Measurements from ENCODE around the gene RING1. TPM values are rescaled to one million over a fixed set of nuclear protein-coding genes. Genes with fewer than 3 reads are reported as not detected.

The RING1 gene
- total RNA-seq, 5 donors from 2014 or later (not counting 1 experiment from before 2014, with no cell fraction given) = 37.7 to 43.8 (median 42.6) TPM

- no peak overlapping the region for H3K4me3 Mint-ChIP-seq
- Histone ChIP-seq H3K27me3 (replicated peaks in 1 of 2; ENCODE audit: control insufficient read depth in 2 of 2, extremely low read depth in 1 of 2, insufficient read depth in 2 of 2, low read length in 1 of 2) (peaks cover 0 to 54% of the 10 kb centered on the region in 2 experiments), H3K27ac (ENCODE audit: low read length) (no peak overlapping the region), H3K9me3 (no peaks in the 10 kb centered on the region), H3K4me1 (ENCODE audit: control insufficient read depth in 1 of 2, extremely low read depth in 1 of 2, insufficient read depth in 2 of 2, low read length in 2 of 2) (no peaks in the 10 kb centered on the region), H3K4me3 (ENCODE audit: control insufficient read depth in 1 of 2, extremely low read depth in 1 of 2, low read length in 1 of 2) (no peak overlapping the region), H3K36me3 (ENCODE audit: control insufficient read depth in 2 of 2, extremely low read depth in 1 of 2, insufficient read depth in 1 of 2, low read length in 1 of 2) (no peaks in the 10 kb centered on the region)
- no peak overlapping the region for H3K27ac Mint-ChIP-seq
- no peaks in the 10 kb centered on the region for H3K4me1 Mint-ChIP-seq
- no peaks in the 10 kb centered on the region for H3K9me3 Mint-ChIP-seq
- ATAC-seq (replicated peaks in 1 of 4) (no peak), DNase-seq (no peak)
- no peaks in the 10 kb centered on the region for H3K36me3 Mint-ChIP-seq
- peaks cover 3 to 21% of the 10 kb centered on the region in 2 donors for H3K27me3 Mint-ChIP-seq
- ChIA-PET CTCF (no interaction called here), POLR2A (no interaction called here)
- 91% methylated on average over 6 of the region's 7 CpGs for whole genome bisulfite sequencing (ENCODE audit: insufficient coverage)
These were observed 31.4 kb upstream of the RING1 start for GRCh38 chr6:33176906-33177305.

GRCh38 chr6:33177552-33178446 lies 30.5 kb upstream of the RING1 start:
- Mint-ChIP-seq H3K4me3 (no peak overlapping the region), H3K9me3 (peaks cover 2 to 3% (median 2%) of the 10 kb centered on the region in 3 donors), H3K4me1 (peaks cover 3 to 4% (median 3%) of the 10 kb centered on the region in 3 donors), H3K36me3 (peaks cover 3% of the 10 kb centered on the region), H3K27ac (no peak overlapping the region), H3K27me3 (peaks cover 3 to 21% of the 10 kb centered on the region in 2 donors)
- H3K4me3 ChIP-seq (ENCODE audit: control insufficient read depth in 1 of 2, extremely low read depth in 1 of 2, low read length in 1 of 2) = no peak overlapping the region
- no peaks in the 10 kb centered on the region for H3K9me3 ChIP-seq
- H3K4me1 ChIP-seq (ENCODE audit: control insufficient read depth in 1 of 2, extremely low read depth in 1 of 2, insufficient read depth in 2 of 2, low read length in 2 of 2) = peaks cover 0 to 2% of the 10 kb centered on the region in 2 experiments
- ChIA-PET POLR2A (interaction anchor here in 1 of 2 donors (0.6 kb wide), 1 partner anchor 1961 kb away, joined by 4 read pairs; no protein-coding TSS in a partner anchor), CTCF (interaction anchor here in 1 of 2 donors (0.6 kb wide), 1 partner anchor 70 kb away, joined by 5 read pairs; no protein-coding TSS in a partner anchor)
- ATAC-seq (replicated peaks in 1 of 4) = no peak
- DNase-seq = no peak
- H3K27me3 ChIP-seq (replicated peaks in 1 of 2; ENCODE audit: control insufficient read depth in 2 of 2, extremely low read depth in 1 of 2, insufficient read depth in 2 of 2, low read length in 1 of 2) = peaks cover 0 to 45% of the 10 kb centered on the region in 2 experiments
- no peaks in the 10 kb centered on the region for H3K36me3 ChIP-seq (ENCODE audit: control insufficient read depth in 2 of 2, extremely low read depth in 1 of 2, insufficient read depth in 1 of 2, low read length in 1 of 2)
- no peak overlapping the region for H3K27ac ChIP-seq (ENCODE audit: low read length)
- 86% methylated on average over 7 of the region's 19 CpGs for WGBS (ENCODE audit: insufficient coverage)

GRCh38 chr6:33178755-33179475 lies 29.4 kb upstream of the RING1 start:
- no peak for DNase-seq
- Histone ChIP-seq H3K36me3 (ENCODE audit: control insufficient read depth in 2 of 2, extremely low read depth in 1 of 2, insufficient read depth in 1 of 2, low read length in 1 of 2) (no peaks in the 10 kb centered on the region), H3K27me3 (replicated peaks in 1 of 2; ENCODE audit: control insufficient read depth in 2 of 2, extremely low read depth in 1 of 2, insufficient read depth in 2 of 2, low read length in 1 of 2) (peaks cover 0 to 35% of the 10 kb centered on the region in 2 experiments), H3K9me3 (no peaks in the 10 kb centered on the region), H3K27ac (ENCODE audit: low read length) (no peak overlapping the region), H3K4me3 (ENCODE audit: control insufficient read depth in 1 of 2, extremely low read depth in 1 of 2, low read length in 1 of 2) (no peak overlapping the region), H3K4me1 (ENCODE audit: control insufficient read depth in 1 of 2, extremely low read depth in 1 of 2, insufficient read depth in 2 of 2, low read length in 2 of 2) (peaks cover 6 to 12% of the 10 kb centered on the region in 2 experiments)
- Mint-ChIP-seq H3K9me3 (peaks cover 10 to 14% (median 13%) of the 10 kb centered on the region in 3 donors), H3K4me1 (peaks cover 14 to 15% (median 14%) of the 10 kb centered on the region in 3 donors), H3K27me3 (peaks cover 3 to 21% of the 10 kb centered on the region in 2 donors), H3K27ac (no peak overlapping the region), H3K36me3 (peaks cover 14% of the 10 kb centered on the region), H3K4me3 (no peak overlapping the region)
- WGBS (ENCODE audit: insufficient coverage) = 76% methylated on average over 4 of the region's 10 CpGs
- no peak for ATAC-seq (replicated peaks in 1 of 4)
- ChIA-PET POLR2A (no interaction called here), CTCF (no interaction called here)

- ChIA-PET CTCF (no interaction called here), POLR2A (no interaction called here)
- H3K4me1 Mint-ChIP-seq = peaks cover 24 to 25% (median 25%) of the 10 kb centered on the region in 3 donors
- peaks cover 0 to 28% of the 10 kb centered on the region in 2 experiments for H3K27me3 ChIP-seq (replicated peaks in 1 of 2; ENCODE audit: control insufficient read depth in 2 of 2, extremely low read depth in 1 of 2, insufficient read depth in 2 of 2, low read length in 1 of 2)
- H3K27me3 Mint-ChIP-seq = peaks cover 0 to 16% of the 10 kb centered on the region in 2 donors
- WGBS (ENCODE audit: insufficient coverage) = 91% methylated on average over 7 of the region's 7 CpGs
- H3K9me3 ChIP-seq = no peaks in the 10 kb centered on the region
- peaks cover 8 to 23% of the 10 kb centered on the region in 2 experiments for H3K4me1 ChIP-seq (ENCODE audit: control insufficient read depth in 1 of 2, extremely low read depth in 1 of 2, insufficient read depth in 2 of 2, low read length in 2 of 2)
- H3K9me3 Mint-ChIP-seq = peaks cover 10 to 14% (median 13%) of the 10 kb centered on the region in 3 donors
- peak overlapping the region; percentile 16 to 39 for H3K27ac Mint-ChIP-seq
- H3K36me3 ChIP-seq (ENCODE audit: control insufficient read depth in 2 of 2, extremely low read depth in 1 of 2, insufficient read depth in 1 of 2, low read length in 1 of 2) = no peaks in the 10 kb centered on the region
- no peak for DNase-seq
- H3K4me3 ChIP-seq (ENCODE audit: control insufficient read depth in 1 of 2, extremely low read depth in 1 of 2, low read length in 1 of 2) = no peak overlapping the region
- H3K36me3 Mint-ChIP-seq = peaks cover 21% of the 10 kb centered on the region
- no peak overlapping the region for H3K4me3 Mint-ChIP-seq
- H3K27ac ChIP-seq (ENCODE audit: low read length) = no peak overlapping the region
- ATAC-seq (replicated peaks in 1 of 4) = no peak
These were observed 27.2 kb upstream of the RING1 start for GRCh38 chr6:33181141-33181540.

GRCh38 chr6:33183071-33183683 lies 25.1 kb upstream of the RING1 start:
- peak overlapping the region; percentile 45 for H3K27ac ChIP-seq (ENCODE audit: low read length)
- ATAC-seq (replicated peaks in 1 of 4) (peak in 2 of 4 experiments; percentile 50 to 60), DNase-seq (peak in 1 of 35 experiments; percentile 31)
- H3K4me3 ChIP-seq (ENCODE audit: control insufficient read depth in 1 of 2, extremely low read depth in 1 of 2, low read length in 1 of 2) = no peak overlapping the region
- no peaks in the 10 kb centered on the region for H3K9me3 ChIP-seq
- Mint-ChIP-seq H3K27ac (peak overlapping the region; percentile 94), H3K4me1 (peaks cover 24 to 25% (median 25%) of the 10 kb centered on the region in 3 donors), H3K4me3 (peak overlapping the region; percentile 31 to 60 (median 31)), H3K36me3 (peaks cover 34% of the 10 kb centered on the region), H3K9me3 (peaks cover 10 to 14% (median 13%) of the 10 kb centered on the region in 3 donors), H3K27me3 (peaks cover 10 to 23% of the 10 kb centered on the region in 2 donors)
- WGBS (ENCODE audit: insufficient coverage) = 78% methylated on average over 3 of the region's 5 CpGs
- peaks cover 8 to 23% of the 10 kb centered on the region in 2 experiments for H3K4me1 ChIP-seq (ENCODE audit: control insufficient read depth in 1 of 2, extremely low read depth in 1 of 2, insufficient read depth in 2 of 2, low read length in 2 of 2)
- POLR2A ChIA-PET = interaction anchor here in 1 of 2 donors (0.6 kb wide), 1 partner anchor 17 kb away, joined by 9 read pairs; no protein-coding TSS in a partner anchor
- H3K27me3 ChIP-seq (replicated peaks in 1 of 2; ENCODE audit: control insufficient read depth in 2 of 2, extremely low read depth in 1 of 2, insufficient read depth in 2 of 2, low read length in 1 of 2) = peaks cover 0 to 24% of the 10 kb centered on the region in 2 experiments
- no peaks in the 10 kb centered on the region for H3K36me3 ChIP-seq (ENCODE audit: control insufficient read depth in 2 of 2, extremely low read depth in 1 of 2, insufficient read depth in 1 of 2, low read length in 1 of 2)
- CTCF ChIA-PET = interaction anchor here in 1 of 2 donors (0.6 kb wide), 1 partner anchor 244 kb away, joined by 3 read pairs; no protein-coding TSS in a partner anchor

GRCh38 chr6:33185190-33185589 lies 23.1 kb upstream of the RING1 start:
- H3K4me1 ChIP-seq (ENCODE audit: control insufficient read depth in 1 of 2, extremely low read depth in 1 of 2, insufficient read depth in 2 of 2, low read length in 2 of 2) = peaks cover 8 to 23% of the 10 kb centered on the region in 2 experiments
- DNase-seq = no peak
- H3K27ac ChIP-seq (ENCODE audit: low read length) = no peak overlapping the region
- H3K4me3 ChIP-seq (ENCODE audit: control insufficient read depth in 1 of 2, extremely low read depth in 1 of 2, low read length in 1 of 2) = no peak overlapping the region
- peaks cover 2 to 38% of the 10 kb centered on the region in 2 experiments for H3K27me3 ChIP-seq (replicated peaks in 1 of 2; ENCODE audit: control insufficient read depth in 2 of 2, extremely low read depth in 1 of 2, insufficient read depth in 2 of 2, low read length in 1 of 2)
- H3K4me3 Mint-ChIP-seq = no peak overlapping the region
- peaks cover 24 to 31% (median 25%) of the 10 kb centered on the region in 3 donors for H3K4me1 Mint-ChIP-seq
- POLR2A ChIA-PET = no interaction called here
- WGBS (ENCODE audit: insufficient coverage) = 97% methylated on average over 4 of the region's 9 CpGs
- no peaks in the 10 kb centered on the region for H3K9me3 ChIP-seq
- peaks cover 37% of the 10 kb centered on the region for H3K36me3 Mint-ChIP-seq
- ATAC-seq (replicated peaks in 1 of 4) = no peak
- peaks cover 16 to 34% of the 10 kb centered on the region in 2 donors for H3K27me3 Mint-ChIP-seq
- peaks cover 10 to 14% (median 13%) of the 10 kb centered on the region in 3 donors for H3K9me3 Mint-ChIP-seq
- H3K27ac Mint-ChIP-seq = peak overlapping the region; percentile 34 to 70
- CTCF ChIA-PET = no interaction called here
- no peaks in the 10 kb centered on the region for H3K36me3 ChIP-seq (ENCODE audit: control insufficient read depth in 2 of 2, extremely low read depth in 1 of 2, insufficient read depth in 1 of 2, low read length in 1 of 2)
